GM20431 (cell line): ENCODE data around the gene USP37.

Experiments used
- in situ Hi-C: fragments of 300-500 bp; cut with MseI, MboI; formaldehyde crosslinking; loops from one replicate; pipeline ENCODE4 v1.15.0; 2020; ENCODE audit warnings: low sequenced_read_pairs; ENCODE audit not compliant: unreplicated experiment

Gene USP37

DNA sequence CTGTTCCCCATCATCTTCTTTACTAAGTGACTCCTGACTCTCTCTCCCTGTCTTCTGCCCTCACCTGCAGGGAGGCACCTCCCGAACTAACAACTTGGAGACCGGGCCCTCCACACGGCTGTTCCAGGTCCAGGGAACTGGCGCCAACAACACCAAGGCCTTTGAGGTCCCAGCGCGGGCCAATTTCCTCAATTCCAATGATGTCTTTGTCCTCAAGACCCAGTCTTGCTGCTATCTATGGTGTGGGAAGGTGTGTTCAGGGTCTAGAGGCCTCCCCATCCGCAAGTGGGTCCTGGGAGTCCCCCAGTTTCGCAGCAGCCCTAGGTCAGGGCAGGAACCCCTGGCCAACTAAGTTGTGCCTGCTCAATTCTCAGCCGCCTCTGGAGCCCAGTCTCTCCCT, 133.7 kb downstream of the USP37 start:
- in situ Hi-C loops = no loop called here

DNA sequence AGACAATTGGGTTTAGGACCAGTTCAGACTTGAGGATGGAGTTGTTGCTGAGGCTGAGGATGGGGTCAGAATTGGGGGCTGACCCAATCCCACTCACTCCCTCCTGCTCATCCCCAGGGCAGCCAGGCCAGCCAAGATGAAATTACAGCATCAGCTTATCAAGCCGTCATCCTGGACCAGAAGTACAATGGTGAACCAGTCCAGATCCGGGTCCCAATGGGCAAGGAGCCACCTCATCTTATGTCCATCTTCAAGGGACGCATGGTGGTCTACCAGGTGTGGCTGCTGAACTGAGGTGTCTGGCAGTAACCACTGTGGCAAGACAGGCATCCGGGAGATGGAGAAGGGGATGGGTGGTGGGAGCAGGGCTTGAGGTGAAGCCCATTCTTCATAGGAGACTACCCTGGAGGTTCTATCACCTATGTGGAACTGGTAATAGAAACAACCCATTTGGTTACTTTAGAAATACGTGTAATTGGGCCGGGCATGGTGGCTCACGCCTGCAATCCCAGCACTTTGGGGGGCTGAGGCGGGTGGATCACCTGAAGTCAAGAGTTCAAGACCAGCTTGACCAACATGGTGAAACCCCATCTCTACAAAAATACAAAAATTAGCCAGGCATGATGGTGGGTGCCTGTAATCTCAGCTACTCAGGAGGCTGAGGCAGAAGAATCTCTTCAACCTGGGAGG, 135.3 kb downstream of the USP37 start:
- in situ Hi-C loops = no loop called here

DNA sequence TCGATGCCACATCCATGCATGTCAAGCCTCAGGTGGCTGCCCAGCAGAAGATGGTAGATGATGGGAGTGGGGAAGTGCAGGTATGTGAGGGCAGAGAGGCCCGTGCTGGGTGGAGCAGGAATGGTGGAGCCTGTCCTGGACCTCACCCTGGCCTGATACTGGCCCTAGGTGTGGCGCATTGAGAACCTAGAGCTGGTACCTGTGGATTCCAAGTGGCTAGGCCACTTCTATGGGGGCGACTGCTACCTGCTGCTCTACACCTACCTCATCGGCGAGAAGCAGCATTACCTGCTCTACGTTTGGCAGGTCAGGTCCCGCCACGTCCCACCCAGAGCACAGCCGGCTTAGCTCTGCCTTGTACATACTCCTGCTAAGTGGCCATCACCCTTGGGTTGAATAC, 136.3 kb downstream of the USP37 start:
- in situ Hi-C loops = no loop called here

DNA sequence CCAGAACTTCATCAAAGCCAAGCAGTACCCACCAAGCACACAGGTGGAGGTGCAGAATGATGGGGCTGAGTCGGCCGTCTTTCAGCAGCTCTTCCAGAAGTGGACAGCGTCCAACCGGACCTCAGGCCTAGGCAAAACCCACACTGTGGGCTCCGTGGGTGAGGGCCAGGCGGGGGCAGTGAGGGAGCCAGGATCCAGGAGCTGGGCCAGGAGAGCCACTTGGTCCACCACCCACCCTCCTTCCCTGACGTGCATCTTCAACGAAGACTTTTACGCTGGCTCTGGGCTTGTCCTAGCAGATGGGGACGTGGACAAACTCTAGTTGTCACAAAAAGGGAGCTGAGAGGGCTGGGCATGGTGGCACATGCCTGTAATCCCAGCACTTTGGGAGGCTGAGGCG, 137.4 kb downstream of the USP37 start:
- in situ Hi-C loops = no loop called here

DNA sequence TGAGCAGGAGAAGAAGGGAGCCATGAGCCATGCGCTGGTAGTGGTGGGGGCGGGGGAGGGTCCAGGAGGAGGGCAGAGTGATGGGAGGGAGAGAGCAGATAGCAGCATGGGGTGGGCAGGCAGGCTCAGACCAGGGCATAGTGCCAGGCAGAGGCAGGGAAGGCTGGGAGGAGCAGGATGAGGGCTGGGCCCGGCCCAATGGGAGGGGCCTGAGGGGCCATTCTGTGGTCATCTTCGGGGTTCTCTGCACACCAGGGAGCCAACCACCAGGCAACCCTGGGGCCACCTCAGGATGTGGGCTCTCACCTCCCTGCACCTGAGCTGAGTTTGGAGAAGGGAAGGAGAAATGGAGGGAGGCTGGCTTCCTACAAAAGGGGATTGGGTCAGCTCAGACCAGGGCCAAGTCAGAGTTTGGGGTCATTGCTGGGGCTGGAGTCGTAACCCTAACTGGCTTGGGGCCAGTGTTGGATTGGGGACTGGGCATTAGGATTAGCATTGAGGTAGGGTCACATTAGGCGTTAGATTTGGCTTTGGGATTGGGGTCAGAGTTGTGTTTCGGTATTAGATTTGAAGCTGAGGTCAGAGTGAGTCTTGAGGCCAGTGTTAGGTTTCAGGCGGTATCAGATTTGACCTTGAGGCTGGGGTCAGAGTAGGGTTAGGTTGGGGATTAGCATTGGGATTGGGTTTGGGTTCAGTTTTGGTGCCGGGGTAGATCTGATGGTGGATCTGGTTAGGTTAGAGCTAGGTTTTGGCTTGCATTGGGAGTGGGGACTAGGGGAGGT, 138.0 kb downstream of the USP37 start:
- in situ Hi-C loops = no loop called here

DNA sequence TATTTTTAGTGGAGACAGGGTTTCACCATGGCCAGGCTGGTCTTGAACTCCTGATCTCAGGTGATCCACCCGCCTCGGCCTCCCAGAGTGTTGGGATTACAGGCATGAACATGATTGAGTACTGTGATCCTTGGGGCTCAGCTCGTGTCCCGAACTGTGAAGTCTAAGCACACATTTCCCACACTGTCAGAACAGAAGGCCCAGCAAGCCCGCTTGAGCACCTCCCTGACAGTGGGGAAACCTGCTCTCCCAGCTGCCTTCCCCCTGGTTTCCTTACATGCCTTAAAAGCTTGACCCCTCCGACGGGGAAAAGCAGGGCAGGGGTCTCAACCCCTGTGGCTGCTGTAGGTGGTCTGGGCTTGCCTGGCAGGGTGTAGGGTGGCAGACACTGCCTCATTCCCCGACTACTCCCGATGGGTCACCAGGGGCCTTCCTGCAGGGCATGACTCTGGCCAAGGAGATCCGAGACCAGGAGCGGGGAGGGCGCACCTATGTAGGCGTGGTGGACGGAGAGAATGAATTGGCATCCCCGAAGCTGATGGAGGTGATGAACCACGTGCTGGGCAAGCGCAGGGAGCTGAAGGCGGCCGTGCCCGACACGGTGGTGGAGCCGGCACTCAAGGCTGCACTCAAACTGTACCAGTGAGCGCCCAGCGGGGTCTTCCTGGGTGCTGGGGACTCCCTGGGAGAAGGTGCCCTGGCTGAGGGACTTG, 139.1 kb downstream of the USP37 start:
- in situ Hi-C loops = no loop called here

DNA sequence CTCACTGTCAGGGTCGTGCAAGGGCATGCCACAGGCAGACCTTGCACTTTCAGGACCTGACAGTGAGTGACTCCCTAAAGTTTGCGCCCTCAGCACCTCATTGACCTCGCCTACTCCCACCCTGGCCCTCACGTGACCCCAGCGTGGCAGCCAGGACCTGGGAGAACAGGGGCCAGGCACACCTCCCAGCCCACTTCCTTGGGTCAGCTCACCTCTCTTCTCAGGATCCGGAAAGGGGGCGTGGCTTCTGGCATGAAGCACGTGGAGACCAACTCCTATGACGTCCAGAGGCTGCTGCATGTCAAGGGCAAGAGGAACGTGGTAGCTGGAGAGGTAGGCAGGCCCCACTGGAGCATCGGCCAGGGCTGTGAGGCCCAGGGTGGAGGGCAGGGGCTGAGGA, 140.4 kb downstream of the USP37 start:
- in situ Hi-C loops = no loop called here

DNA sequence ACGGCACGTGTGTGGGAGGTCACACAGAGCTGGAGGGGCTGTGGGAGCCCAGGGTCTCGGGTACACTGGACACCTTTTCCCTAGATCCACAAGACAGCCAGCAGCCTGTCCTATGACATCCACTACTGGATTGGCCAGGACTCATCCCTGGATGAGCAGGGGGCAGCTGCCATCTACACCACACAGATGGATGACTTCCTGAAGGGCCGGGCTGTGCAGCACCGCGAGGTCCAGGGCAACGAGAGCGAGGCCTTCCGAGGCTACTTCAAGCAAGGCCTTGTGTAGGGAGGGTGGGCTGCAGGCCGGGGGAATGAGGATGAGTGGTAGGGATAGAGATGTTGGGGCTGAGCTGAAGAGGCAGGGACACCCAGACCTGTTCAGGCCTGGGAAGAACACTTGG, 142.6 kb downstream of the USP37 start:
- in situ Hi-C loops = no loop called here

DNA sequence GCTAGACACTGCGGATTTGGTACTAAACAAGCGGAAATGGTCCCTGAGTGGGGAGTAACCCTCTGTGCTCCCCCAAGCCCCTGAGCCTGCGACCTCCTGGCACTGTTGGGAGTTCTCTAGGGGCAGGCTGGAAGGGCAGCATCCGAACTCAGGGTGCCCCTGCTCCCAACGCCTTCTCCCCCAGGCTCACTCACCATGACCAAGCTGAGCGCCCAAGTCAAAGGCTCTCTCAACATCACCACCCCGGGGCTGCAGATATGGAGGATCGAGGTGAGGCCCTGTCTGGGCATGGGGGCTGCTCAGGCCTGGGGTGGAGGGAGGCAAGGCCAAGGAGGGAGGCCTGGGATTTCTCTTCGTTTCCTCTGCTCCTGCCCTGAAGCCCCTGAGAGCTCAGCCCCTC, 144.6 kb downstream of the USP37 start:
- in situ Hi-C loops = loop anchor here (25.0 kb wide), 2 partner anchors 239 to 414 kb away; partner anchors contain the start of genes BCS1L, PRKAG3, RNF25 and STK36

DNA sequence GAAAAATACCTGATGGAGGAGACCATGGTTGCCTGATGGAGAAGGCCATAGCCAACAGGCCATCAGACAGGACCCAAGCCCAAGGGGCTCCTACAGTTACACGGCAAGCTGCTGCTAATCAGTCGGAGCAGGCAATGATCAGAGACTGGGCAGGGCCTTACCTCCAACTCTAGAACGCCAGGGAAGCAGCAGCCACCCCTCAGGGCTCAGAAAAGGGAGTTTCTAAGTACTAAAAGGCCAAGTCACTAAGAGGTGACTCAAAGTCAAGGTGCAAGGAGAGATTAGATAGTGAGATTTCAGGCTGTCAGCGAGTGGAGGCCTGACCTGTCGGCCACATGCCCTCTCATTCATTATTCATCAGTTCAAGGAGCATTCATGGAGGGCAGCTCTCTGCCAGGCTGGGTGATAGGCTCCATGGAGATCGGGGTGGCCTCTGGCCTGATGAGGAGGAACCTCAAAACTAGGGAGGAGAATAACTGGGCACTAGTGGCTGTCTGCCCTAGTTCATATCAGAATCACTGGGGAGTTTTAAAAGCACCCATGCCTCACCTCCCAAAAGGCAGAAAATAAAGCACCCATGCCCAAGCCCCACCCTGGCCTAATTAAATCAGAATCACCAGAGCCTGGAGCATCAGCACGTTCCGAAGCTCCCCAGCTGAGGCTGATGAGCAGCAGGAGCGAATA, 145.6 kb downstream of the USP37 start:
- in situ Hi-C loops = loop anchor here (25.0 kb wide), 2 partner anchors 240 to 415 kb away; partner anchors contain the start of genes BCS1L, PRKAG3, RNF25 and STK36

DNA sequence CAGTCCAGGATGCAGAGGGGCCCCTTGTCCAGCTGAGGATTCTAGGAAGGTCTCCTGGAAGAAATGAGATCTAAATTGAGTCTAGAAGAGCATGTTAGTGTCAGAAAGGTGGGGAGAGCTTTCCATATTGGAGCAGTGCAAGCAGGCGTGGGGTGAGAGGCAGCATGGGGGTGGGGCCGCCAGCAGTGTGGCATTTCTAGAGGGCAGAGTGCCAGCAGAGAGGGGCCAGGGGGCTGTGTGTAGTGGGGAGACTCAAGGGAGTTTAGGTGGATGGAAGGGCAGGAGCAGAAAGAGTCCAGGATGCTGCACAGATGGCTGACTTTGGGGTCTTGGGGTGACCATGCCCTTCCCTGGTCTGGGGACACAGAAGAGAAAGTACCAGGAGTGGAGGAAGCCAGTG, 147.1 kb downstream of the USP37 start:
- in situ Hi-C loops = loop anchor here (25.0 kb wide), 2 partner anchors 241 to 416 kb away; partner anchors contain the start of genes BCS1L, PRKAG3, RNF25 and STK36

DNA sequence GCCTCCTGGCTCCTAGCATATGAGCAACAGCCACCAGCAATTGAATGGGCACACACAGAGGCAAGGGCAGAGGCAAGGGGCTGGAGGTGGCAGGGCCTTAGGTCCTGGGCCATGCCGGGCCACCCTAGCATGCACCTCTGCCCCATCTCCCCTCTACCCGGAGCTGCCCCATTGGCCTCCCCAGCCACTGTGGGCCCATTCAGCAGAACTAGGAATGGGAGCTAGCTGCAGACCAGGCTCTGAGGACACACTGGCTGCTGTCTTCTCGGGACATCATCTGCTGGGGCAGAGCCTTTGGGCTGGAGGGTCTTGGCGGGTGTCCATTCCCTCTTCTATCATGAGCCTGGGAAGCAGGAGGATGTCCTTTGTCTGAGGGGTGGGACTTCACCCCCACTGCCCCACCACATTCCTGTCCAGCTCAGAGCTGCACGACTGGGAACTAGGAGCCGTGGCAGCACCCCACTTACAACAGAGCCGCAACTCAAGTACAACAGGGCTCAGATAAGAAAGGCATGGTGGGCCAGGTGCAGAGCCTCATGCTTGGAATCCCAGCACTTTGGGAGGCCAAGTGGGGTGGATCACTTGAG, 148.4 kb downstream of the USP37 start:
- in situ Hi-C loops = loop anchor here (25.0 kb wide), 2 partner anchors 243 to 418 kb away; partner anchors contain the start of genes BCS1L, PRKAG3, RNF25 and STK36

DNA sequence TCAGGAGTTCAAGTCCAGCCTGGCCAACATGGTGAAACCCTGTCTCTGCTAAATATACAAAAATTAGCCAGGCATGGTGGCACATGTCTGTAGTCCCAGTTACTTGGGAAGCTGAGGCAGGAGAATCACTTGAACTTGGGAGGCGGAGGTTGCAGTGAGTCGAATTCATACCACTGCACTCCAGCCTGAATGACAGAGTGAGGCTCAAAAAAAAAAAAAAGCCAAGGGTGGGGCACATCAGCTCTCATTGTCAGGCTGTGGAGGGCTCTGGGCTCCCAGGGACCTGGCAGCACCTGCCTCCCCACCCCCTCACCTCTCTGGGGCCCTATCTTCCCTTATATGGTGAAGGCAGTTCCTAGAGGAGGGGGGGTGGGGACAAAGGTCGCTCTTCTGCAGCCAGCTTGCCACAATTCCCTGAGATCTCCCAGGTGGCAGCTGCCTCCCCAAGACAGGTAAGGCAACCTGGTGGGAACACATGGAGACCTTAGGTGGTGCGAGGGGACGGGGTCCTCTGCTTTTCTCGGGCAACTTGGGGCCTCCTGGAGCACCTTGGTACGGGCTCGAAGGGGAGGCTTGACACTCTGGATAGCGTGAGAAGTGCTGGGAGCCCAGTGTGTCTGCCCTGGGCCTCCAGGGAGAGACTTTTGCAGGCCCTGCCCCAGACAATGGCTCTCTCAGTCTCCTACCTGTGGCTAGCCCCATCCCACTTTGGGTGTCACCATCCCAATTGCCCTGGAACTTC, 149.3 kb downstream of the USP37 start, which contains the start of gene VIL1:
TSS of gene VIL1 (plus strand) at position 407 of the 742 bp plus-strand sequence. CDS start 4,656 bp downstream, outside the sequence.
- in situ Hi-C loops = loop anchor here (25.0 kb wide), 2 partner anchors 243 to 418 kb away; partner anchors contain the start of genes BCS1L, PRKAG3, RNF25 and STK36

DNA sequence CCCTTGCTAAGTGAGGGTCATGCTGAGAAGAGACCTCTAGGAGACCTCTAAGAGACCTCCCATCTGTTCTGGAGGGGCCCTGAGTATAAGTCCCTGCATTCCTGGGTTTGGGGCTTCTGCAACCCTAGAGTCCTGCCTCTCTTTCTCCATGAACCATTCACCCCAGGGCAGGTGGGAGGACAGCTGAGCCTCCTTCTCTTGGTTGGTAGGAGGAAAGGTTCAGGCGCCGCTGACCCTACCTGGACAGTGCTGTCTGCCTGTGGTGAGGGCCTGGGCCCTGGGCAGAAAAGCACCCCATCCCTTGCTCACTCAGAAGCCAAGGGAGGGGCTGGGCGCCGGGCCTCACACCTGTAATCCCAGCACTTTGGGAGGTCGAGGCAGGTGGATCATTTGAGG, 149.8 kb downstream of the USP37 start:
- in situ Hi-C loops = loop anchor here (25.0 kb wide), 2 partner anchors 244 to 419 kb away; partner anchors contain the start of genes BCS1L, PRKAG3, RNF25 and STK36

DNA sequence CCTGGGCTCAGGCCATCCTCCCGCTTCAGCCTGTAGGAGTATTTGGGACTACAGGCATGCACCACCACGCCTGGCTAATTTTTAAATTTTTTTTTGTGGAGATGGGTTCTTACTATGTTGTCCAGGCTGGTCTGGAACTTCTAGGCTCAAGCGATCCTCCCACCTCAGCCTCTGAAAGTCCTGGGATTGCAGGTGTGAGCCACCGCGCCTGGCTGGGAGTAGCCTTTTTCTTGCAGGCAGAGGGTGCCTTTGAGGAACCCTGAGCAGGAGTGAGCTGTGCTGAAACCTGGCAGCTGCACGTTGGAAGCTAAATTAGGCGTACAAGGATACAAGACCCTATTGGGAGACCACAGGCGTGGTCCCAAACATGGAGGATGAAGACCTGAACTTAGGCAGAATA, 160.4 kb downstream of the USP37 start:
- in situ Hi-C loops = loop anchor here (25.0 kb wide), 2 partner anchors 255 to 430 kb away; partner anchors contain the start of genes BCS1L, PRKAG3, RNF25 and STK36

DNA sequence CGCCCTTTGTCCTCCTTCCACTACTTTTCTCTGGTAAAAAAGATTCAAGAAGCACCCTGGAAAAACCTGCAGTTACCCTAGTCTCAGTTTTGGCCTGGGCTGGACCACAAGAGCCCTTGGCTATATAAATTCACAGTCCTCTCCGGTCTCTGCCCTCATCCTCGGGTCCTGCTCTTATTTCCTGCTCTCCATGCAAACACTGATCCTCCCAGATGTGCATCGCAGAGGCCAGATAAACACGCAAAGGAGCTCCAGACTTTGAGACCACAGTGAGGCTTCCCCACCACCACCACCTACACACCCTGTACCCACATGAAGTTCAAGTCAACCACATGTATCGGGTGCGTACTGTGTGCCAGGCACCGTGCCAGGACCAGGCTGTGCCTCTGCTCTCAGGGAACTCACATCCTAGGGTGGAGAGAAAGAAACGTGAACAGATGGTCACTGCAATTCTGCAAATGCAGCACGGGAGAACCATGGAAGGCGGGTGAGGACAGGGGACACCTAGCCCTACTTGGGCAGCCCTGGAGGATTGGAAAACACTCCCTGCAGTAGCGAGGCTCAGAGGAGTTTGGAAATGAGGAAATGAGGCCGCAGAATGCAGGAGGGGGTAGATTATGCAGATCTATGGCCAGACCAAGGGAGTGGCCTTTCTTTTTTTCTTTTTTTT, 161.1 kb downstream of the USP37 start:
- in situ Hi-C loops = loop anchor here (25.0 kb wide), 2 partner anchors 255 to 430 kb away; partner anchors contain the start of genes BCS1L, PRKAG3, RNF25 and STK36

DNA sequence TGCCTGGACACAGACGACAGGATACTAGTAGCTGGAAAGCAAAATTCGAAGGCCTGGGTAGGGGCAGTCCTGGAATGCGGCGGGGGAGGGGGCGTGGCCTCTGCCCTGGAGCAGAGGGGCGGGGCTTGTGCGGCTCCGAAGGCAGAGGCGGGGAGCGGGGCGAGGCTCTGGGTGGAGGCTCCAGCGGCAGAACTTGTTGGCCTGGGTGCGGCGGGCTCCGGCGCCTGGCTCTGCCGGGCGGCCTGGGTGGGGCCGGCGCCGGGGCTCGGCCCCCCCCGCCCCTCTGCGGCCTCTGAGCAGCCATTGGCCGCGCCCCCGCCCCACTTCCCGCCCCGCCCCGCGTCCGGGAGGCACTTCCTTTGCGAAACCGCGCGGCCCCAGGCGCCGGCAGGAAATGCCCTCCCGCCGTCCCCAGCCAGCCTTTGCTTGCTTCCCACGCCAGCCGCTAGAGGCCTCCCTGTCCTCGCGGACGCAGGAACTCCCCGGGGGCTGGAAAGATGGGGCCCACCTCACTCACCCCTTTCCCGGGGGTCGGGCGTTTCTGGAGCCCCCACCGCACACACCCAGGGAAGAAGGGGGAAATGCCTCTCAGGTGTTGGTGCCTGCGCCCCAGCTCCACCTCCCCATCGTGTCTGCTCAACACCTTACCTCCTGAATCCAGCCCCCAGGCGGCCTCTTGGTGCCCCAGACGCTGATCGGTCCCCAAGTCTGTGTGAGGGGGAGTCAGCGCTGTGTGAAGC, 161.8 kb downstream of the USP37 start:
- in situ Hi-C loops = loop anchor here (25.0 kb wide), 2 partner anchors 256 to 431 kb away; partner anchors contain the start of genes BCS1L, PRKAG3, RNF25 and STK36
